22Rv1 (cell line): ENCODE measurements around the gene CABP7.

Experiments
- ZFX ChIP-seq: fragments of 450-650 bp; IDR thresholded peaks from 2 replicates; pipeline ENCODE4 v1.6.1; 2017; ENCODE audit warnings: antibody characterized with exemption, borderline replicate concordance
- TF ChIP-seq, protein P1 (sequence below): fragments of 450-650 bp; IDR thresholded peaks from 2 replicates; pipeline ENCODE4 v1.5.1; 2017; ENCODE audit warnings: mild to moderate bottlenecking

DNA sequence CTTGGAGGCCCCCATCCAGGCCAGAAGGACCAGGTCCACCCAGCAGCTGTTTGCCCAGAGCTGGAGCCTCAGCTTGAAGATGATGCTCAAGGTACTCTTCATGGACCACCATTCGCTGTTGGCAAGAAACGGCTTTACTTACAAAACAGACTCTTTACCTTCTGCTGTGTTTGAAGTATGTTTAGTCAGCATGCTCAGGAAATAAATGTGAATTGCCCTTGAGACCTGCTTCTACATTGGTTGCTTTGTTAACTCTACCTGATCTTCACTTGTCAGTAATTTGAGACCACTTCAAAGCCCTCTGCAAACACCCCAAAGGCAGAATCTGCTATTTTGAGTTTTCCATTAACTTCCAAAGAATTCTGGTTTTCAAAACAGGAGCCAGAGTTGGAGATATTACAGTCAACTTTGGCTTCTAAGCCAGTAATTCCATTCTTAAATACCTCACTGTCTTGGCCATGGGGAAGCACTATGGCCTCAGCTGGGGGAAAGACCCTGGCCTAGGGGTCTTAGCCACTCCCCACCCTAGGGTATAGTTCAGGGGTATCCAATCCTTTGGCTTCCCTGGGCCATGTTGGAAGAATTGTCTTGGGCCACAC is 50.0 kb downstream of the CABP7 start:
- TF ChIP-seq, protein P1, sequence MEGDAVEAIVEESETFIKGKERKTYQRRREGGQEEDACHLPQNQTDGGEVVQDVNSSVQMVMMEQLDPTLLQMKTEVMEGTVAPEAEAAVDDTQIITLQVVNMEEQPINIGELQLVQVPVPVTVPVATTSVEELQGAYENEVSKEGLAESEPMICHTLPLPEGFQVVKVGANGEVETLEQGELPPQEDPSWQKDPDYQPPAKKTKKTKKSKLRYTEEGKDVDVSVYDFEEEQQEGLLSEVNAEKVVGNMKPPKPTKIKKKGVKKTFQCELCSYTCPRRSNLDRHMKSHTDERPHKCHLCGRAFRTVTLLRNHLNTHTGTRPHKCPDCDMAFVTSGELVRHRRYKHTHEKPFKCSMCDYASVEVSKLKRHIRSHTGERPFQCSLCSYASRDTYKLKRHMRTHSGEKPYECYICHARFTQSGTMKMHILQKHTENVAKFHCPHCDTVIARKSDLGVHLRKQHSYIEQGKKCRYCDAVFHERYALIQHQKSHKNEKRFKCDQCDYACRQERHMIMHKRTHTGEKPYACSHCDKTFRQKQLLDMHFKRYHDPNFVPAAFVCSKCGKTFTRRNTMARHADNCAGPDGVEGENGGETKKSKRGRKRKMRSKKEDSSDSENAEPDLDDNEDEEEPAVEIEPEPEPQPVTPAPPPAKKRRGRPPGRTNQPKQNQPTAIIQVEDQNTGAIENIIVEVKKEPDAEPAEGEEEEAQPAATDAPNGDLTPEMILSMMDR = no peak
- no peak for TF ChIP-seq ZFX
